ENCODE results near the gene IL4.

GRCh38 chr5:132639706-132640130 is 34.1 kb upstream of the IL4 start:
- TF ChIP-seq, protein P1, sequence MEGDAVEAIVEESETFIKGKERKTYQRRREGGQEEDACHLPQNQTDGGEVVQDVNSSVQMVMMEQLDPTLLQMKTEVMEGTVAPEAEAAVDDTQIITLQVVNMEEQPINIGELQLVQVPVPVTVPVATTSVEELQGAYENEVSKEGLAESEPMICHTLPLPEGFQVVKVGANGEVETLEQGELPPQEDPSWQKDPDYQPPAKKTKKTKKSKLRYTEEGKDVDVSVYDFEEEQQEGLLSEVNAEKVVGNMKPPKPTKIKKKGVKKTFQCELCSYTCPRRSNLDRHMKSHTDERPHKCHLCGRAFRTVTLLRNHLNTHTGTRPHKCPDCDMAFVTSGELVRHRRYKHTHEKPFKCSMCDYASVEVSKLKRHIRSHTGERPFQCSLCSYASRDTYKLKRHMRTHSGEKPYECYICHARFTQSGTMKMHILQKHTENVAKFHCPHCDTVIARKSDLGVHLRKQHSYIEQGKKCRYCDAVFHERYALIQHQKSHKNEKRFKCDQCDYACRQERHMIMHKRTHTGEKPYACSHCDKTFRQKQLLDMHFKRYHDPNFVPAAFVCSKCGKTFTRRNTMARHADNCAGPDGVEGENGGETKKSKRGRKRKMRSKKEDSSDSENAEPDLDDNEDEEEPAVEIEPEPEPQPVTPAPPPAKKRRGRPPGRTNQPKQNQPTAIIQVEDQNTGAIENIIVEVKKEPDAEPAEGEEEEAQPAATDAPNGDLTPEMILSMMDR (IDR thresholded peaks at IDR 0.05; ENCODE audit: insufficient read depth, low read length, poor library complexity, severe bottlenecking), result no peak
- TF ChIP-seq EZH2phosphoT487 (conservative IDR thresholded peaks at IDR 0.05; ENCODE audit: low read length), result no peak

All from SU-DHL-6 (cell line).